Femur (tissue), 1 donor: Measurements from ENCODE around the gene MED12L.

Experiments used
- DNase-seq: peaks from one replicate; pipeline ENCODE4 v3.0.0-alpha.2; 2017

The MED12L gene

DNA sequence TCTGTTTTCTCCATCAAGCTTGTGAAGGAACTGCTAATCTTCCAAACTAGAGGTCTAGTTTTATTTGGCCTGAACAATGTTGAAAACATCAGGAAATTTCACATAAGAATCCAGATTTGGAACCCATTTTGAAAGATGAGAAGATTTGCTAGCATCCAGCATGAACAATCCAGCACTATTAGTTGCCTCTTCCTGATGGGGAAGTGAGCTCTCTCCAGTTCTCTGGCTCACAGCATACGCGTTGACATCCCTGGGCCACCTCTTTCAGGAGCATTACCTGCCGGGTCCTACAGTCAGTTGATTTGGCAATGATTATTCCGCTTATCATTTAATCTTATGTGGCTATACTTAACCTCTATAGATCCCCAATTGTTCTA lies 220.3 kb downstream of the MED12L start:
- DNase-seq = no peak

DNA sequence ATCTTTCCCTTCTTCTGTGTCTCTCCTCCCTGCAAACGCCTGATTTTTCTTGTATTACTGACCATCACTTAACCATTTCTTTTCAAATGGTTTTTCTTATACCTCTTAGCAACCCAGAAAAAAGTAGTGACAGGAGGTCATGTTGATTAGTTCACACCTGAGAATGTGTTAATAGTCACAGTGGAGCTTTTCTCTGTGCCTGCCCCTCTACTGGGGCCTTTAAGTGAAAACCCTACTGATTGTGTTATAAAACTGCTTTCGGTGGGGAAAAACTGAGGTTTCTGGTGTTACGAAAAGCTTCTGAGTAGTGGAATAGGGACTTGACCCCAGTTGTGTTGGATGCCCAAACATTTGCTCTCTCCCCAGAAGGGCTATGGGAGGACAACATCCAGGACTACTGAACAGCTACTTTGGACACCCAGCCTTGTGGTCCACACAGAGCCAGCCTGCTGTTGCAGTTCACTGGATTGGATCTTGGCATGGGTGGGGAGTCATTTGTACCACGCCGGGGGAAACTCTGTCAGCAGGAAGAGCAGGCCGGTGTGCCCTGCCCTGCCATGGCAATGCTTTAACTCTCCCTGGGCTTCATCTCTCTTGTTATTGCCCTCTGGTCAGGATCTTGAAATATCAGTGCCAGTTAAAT lies 220.8 kb downstream of the MED12L start:
- no peak for DNase-seq

DNA sequence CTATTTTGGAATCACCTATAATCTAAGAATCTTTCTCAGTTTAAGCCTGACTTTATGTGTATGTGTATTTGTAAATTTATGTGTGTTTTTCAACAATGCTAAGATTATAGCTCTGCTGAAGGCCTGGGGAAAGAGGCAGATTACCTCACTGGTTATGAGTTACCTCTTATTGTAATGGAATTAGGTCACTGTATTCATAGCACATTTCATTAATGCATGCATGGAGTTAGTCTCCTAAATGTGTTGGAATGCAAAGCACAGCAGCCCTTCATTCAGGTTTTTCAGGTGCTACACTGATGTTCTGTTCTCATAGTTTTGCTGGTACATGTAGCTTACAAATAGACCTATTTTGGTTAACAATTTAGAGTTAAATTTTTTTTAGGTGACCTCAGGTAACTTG lies 221.7 kb downstream of the MED12L start:
- no peak for DNase-seq

DNA sequence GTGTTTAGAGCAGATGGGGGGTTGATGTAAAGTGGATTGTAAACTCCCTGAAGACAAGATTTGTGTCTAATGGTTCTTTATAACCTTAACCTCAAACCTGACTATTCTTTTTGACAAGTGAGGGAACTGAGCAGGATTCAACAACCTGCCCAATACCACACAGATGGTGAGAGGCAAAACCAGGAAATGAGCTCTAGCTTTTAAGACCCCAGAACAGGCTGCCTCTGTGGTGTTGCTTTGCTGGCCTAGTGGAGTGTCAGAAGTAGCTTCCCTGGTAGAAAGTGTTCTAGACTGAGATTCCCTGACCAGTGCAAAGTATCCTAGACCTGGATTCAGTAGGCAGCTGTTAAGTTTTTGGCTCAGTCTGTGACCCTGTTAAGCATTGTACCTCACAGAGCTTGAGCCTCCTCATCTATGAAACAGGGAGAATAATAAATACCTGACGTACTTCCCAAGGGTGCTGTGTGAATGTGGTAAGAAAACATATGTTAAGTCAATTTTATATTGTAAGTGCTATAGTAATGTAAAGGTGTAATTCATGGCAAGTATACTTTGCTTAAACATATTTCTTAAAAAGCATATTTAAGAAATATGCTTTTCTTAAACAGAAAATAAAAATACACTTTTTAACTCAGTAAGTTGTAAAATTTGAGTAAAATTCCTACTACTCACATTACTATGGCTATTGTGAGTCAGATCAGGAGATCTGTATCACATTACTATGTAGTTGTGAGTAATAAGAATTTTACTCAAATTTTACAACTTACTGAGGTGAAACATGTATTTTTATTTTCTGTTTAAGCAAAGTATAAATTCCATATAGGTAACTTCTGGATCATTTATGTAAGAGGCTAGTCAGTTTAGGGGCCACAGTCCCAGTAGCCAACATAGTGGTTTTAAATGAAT lies 222.4 kb downstream of the MED12L start:
- no peak for DNase-seq

DNA sequence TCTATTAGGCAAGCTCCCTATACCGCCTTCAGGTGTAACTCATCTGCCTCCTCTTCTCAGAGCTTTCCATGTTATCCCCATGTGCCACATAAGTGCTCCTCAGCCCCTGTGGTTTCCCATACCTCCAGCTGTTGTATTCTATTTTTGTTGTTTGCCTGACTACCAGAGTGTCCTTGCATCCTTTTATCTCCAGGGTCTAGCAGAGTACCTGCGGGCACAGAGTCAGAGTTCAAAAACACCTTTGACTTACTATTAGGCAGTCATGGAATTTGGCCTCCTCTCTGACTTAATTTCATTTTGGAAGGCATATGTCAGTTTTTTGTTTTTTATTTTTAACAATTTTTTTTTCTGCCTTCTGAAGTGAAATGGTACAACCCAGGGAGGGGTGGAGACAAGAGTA lies 224.1 kb downstream of the MED12L start:
- no peak for DNase-seq

DNA sequence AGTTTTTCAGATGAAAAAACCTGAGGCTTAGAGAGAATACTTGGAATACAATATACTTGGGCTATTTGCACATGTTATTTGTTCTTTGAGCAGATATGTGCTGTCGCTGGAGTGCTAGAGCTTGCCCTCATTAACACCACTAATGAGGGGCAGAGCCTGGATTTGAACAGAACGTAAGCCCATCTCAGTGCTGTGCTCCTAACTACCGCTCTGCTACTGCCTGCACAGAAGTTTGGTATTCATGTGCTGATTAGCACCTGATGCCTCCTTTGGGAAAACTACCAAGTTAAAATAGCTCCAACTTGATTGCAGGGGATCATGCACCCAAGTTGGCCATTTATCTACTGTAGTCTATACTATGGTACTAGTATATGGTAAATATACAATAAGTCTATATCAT lies 227.5 kb downstream of the MED12L start:
- no peak for DNase-seq

DNA sequence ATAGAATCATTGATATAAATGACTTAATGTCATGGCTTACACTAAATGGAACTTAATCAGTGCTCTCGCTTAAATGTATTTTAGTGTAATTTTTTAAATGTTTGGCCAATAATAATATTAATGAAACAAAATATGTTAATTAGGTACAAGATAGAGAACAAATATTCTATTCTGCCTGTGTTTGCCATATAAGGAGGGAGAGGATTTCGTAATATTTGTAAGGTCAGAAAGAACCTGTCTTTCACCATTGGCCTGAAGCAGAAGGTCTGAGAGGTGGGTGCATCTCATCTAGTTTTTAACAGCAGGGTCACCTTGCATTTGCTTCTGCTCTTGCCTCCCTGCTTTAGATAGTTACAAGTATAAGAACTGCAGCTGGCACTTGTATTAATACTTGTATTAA lies 228.7 kb downstream of the MED12L start:
- no peak for DNase-seq

DNA sequence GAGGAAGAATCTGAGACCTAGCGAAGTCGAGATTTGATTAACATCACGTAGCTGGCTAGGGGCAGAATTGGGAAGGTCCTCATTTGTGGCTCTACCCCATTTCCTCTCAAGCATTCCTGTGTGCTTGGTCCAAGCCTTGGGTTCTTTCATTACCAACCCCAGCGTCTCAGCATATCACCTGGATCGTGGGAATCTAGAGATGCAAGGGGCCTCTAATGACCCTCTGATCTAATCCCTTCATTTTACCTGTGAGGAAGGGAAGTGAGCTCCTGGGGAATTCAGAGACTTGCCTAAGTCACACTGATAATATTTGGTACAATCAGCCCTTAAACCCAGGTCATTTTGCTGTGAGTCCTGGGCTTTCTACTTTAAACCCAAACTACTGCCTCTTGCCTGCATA lies 229.1 kb downstream of the MED12L start:
- DNase-seq = no peak

DNA sequence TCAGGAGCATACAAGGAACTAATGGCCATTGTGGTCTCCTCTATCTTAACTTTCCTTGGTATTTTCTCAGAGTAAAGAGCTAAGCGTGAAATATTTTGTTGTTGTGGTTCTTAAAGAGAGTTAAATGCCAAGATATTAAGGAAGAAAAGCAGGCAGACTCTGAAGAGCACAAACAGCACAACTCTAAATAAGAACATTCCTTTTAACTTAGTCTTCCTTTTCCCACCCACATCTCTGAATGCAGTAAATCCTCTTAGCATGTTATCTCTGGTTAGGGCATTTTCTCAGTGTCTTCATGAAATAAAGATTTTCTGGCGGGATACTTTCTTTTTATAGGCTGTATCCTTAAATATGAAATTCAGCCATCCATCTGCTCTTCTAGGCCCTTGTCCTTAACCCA lies 229.7 kb downstream of the MED12L start:
- DNase-seq = no peak

DNA sequence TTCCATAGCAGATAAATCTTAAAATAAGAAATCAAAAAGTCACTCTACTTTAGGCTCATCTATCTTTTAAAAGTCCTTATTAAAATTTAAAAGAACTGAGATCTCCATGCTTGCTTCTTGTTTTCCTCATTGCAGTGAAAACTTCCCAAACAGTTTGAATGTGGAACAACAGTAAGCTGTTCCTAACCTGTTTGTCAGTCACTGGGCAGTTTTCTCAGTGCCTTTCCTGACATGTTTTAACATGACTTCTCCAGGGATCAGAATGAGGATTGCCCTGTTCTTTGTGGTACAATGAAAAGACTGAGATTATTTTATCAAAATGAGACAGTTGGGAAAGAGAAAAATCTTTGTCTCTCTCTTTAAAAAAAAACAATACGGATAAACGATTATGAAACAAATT lies 230.4 kb downstream of the MED12L start:
- no peak for DNase-seq

DNA sequence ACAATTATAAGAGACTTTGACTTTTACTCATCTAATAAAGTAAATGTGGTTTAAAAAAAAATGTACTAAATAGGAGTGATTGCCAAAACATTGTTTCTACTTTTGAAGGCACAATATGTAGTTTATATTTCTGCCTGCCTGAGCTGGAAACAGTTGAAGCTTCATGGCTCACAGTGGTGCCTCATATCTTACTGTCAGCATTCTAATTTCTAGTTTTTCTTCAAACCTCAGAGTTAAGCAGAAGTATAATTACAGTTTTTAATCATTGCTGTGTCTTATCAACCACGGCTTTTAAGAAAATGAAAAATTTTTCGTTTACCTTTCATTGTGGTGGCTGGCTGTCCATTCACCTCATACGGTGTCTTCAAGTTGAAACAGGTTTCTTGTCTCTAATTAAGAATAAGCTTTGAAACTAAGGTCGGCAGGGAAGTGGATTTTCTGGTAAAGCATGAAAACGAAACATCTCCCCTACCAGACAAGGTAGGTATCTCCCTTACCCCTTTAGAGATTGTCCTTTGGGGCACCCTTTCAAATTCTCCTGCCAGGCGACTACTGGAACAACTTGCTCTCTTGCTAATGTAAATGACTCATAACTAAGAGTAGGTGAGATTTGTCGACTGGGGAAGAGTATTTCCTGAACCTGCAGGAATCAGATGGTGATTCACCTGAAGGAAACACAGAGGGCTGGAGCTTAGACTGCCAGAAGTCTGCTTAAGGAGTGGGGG lies 231.0 kb downstream of the MED12L start, which contains the start of gene GPR87:
Gene GPR87 (minus strand): TSS at position 554 of the 725 bp plus-strand sequence. CDS start 16,720 bp downstream, outside the sequence.
- DNase-seq = no peak

DNA sequence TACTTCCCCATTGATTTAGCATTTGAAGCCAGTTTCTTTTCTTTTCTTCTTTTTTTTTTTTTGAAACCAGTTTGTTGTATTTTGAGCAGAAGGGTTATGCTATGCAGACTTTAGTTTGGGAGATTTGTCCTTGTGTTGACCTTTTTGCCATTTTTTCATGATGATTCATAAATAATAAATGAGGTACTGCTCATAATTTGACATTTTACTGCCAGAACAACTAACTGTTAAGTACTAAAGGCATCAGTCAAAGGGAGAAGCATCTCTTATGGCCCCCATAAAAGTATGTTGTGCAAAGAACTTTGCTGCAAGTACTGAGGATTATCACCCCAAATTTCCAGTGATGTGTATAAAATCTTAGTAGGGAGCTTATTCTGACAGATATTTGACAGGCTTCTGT lies 232.8 kb downstream of the MED12L start:
- DNase-seq = no peak

DNA sequence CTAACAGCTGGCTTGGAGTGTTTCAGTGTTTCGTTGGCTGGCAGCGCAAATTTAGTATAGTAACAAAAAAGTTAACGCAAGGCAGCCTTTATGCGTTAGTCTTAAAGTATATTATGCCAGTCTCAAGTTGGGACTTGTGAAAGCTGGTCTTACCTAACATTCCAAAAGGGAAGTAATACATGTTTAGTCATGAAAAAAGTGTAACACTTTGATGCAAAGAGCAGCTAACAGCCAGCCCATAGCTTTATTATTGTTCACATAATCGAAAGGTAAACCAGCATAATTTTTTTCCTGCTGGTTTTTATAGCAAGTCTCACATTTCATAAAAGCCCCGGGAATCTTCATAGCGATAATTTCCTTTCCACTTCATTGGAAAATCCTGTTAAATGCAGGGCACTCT lies 233.5 kb downstream of the MED12L start:
- DNase-seq = peak; percentile 25

DNA sequence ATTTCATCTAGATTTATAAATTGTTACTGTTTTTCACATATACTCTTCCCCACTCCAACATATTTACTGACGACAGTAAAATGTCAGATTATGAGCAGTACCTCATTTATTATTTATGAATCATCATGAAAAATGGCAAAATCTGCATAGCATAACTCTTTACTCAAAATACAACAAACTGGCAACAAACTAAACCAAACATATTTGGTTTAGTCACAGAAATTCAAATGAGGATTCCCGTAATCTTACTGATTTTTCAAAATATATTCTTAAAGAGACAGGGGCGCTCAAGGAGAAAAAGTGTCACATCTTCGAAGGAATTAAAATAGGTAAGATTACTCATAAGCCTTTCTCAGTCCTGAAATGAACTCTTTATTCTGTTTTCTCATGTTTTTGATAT lies 234.2 kb downstream of the MED12L start:
- no peak for DNase-seq

DNA sequence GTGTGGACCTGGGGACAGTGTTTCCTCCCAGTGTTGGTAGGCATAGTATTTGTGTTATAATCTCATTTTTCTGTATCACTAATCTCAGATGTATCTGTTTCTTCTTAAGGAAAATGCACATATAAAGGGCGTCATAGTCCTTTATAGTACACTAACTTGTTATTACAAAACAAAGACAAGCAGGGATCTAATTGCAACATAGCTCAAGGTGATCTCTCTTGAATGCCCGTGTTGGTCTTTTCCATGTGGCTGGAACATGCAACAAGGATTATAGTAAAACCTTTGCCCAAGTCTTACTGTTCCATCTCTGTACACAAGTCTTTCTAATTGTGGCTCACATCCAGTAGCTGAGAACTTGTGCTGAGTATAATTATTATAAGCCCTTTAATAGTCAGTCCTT lies 234.7 kb downstream of the MED12L start:
- DNase-seq = no peak

DNA sequence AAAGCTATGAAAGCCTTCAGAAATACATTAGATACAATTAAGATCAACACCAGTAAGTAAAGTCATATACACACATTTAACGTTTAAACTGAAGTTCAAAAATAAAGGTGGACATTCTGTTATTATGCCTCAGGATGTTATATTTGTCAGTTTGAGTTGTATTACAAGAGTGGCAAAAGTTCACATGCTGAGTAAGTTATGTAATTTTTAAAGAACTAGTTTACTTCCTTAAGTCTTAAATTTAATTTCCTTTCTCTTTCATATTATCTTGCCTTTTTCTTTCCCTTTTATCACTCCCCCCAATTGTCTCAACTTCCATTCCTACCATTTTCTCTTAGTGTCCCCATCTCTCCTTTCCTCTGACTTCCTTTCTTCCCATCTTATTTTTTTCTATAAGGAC lies 236.1 kb downstream of the MED12L start:
- DNase-seq = no peak

DNA sequence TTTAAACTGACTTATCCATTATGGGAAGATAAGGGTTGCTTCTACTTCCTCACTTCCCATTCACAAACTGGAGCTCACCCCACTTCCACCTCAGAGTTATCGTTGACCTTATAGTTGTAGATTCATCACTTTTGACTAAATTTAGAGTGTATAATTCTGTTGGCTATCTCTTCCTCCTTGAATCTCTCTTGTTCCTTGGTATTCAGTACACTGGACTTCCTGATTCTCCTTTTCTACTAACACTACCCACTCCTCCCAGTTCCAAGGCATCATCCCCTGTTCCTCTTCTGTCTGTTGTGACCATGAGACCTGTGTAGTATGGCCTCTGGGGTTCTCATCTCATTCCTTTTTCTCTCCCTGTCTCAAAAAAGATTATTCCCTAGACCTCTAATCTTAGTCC lies 237.0 kb downstream of the MED12L start:
- DNase-seq = no peak

DNA sequence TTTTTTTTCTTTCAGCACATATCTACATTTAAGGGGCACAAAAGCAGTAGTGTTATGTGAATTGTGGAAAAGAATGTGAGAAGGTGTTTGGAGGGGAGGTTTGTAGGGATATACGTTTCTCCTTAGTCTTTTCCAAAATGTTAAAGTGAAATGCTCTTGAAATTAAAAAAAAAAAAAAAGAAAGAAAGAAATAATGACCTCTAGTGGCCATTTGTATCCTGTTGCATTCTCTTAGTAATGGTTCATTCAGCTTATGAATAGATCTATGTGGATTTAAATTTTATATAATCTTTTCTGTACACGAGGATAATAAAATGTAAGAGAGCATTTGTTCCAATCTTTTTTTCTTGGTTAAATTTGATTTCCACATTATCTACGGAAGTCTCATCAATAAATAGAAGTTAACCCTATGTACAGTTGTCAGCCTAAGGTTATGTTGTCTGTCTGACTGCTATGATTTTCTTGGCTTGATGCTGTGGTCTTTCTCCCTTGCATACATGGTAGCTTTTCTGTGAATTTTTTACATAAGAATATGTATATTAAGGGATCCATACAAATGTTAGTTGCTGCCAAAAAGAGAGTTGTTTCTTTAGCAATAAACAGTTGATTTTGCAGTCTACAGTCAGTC lies 242.2 kb downstream of the MED12L start:
- DNase-seq = no peak

DNA sequence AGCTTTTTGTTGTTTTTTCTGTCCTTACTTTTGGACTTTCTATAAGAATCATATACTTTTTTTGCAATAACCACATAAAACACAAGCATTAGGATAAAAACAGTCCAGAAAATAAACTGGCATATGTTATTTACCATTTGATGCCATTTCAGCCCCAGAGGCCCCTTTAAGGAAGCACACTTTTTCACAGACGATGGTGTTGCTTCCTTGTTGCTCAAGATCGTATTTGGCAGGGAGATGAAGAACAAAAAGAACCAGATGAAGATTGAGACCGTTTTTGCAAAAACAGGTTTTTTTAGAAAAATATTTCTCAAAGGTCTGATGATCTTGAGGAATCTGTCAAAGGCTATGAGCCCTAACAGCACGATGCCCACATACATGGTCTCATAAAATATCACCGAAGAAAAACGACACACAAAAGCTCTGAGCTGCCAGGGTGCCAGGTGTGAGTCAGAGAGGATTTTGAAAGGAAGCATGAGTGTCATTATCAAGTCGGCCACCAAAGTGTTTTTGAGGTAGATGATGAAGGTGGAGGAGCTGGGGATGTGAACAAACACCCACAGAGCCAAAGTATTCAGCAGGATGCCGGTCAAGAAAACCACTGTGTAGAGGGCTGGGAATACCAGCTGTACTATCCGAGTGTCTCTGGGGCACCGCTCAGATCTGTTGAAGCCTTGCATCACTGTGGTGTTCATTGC lies 243.0 kb downstream of the MED12L start:
- no peak for DNase-seq

DNA sequence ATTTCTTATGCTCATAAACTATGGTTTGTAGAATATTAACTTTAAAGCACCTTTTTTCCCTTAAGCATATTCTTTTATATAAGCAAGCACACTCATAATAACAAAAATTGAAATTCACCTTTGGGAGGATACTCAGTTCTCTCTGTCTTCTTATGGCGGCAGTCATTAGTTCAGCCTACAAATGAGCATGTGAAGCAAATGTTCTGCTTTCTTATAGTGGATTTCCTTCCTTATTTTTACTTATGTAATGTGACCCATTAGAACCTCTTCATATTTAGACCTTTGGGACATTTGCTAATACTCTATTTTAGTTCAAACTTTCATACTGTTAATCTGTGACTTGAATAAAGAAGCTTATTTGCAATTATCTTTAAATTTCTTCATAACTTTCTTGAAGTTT lies 243.9 kb downstream of the MED12L start, which contains the start of gene P2RY13:
Gene P2RY13 (minus strand): TSS at position 187 of the 400 bp plus-strand sequence. CDS start 21 bp downstream, at position 166.
- no peak for DNase-seq

DNA sequence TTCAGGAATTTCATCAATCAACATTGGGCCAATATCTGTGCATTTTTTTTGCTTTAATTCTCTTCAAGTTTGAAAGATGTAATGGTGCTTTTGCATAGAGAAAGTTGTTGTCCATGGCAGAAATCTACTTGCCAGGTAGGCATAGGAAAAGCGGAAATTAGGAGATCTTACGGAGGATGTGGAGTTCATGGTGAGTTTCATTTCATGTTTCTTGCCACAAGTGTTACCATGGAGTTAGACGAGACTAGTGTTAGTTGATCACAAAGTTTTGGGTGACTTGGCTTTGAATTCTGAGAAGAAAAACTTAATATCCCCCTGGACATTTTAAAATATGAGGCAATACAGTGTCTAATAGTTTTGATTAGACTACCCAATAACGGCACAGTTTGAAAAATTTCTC lies 244.9 kb downstream of the MED12L start:
- no peak for DNase-seq

DNA sequence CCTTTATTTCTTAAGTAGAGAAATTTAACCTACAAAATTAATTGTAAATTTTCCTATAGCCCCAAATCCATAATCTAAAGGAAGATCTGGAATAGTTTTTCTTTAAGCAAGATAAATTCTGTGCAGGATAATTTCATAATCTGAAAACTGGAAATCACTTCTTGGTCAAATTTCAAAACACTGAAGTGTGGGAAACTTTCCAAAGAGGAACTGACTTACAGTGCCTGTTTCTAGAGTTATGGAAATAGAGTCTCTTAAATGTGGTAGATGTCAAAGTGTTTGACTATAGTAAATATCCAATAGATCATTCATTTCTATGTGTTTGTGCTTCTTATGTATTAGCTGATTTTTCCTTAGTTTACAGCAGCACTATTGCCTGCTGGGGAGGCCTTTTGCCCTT lies 245.4 kb downstream of the MED12L start:
- no peak for DNase-seq

DNA sequence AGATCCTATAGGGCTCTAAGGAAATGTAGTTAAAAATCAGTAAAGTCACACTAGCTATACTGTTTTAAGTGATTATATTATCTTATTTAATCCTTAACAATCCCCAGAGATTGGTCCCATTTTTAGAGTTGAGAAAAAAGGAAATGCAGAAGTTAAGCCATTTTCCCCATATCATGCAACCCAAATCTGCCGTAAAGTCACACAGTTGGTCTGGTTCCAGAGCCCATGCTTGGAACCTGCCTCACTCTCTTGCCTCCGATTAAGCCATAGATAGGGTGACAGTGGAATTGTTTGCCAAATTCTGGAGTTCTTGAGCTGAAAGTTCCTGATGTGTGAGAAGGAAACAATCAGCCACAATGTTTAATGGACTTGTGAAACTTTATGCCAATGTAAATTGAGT lies 246.2 kb downstream of the MED12L start:
- no peak for DNase-seq
